ENCODE measurements around the gene ATP8A2. TPM values are rescaled to one million over a fixed set of nuclear protein-coding genes. Genes with fewer than 3 reads are reported as not detected.

Gene ATP8A2
- total RNA-seq, 2 experiments from 2014 or later: not detected

DNA sequence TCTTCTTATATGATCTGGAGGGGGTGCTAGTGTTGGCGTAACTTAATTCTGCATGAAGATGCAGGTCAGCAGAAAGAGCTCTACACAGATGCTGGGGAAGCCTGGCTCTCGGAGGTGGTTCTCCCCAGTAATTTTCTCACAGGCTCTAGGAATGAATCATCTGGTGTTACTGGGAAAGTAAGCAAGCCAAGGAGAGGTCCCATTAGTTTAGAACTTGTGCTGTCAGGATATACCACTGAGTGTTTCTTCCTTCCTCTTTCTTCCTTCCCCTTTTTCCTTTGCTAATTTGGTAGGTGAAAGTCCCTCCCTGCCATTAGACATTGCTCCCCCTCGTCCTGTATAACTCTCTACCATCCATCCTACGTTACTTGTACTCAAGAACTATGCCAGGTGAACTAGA, 68.3 kb downstream of the ATP8A2 start:
- no peaks in the 10 kb centered on the region for H4K20me1 ChIP-seq (ENCODE audit: insufficient read depth, low read length)
- TF ChIP-seq, protein P1, sequence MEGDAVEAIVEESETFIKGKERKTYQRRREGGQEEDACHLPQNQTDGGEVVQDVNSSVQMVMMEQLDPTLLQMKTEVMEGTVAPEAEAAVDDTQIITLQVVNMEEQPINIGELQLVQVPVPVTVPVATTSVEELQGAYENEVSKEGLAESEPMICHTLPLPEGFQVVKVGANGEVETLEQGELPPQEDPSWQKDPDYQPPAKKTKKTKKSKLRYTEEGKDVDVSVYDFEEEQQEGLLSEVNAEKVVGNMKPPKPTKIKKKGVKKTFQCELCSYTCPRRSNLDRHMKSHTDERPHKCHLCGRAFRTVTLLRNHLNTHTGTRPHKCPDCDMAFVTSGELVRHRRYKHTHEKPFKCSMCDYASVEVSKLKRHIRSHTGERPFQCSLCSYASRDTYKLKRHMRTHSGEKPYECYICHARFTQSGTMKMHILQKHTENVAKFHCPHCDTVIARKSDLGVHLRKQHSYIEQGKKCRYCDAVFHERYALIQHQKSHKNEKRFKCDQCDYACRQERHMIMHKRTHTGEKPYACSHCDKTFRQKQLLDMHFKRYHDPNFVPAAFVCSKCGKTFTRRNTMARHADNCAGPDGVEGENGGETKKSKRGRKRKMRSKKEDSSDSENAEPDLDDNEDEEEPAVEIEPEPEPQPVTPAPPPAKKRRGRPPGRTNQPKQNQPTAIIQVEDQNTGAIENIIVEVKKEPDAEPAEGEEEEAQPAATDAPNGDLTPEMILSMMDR (conservative IDR thresholded peaks at IDR 0.05; ENCODE audit: low read length): no peak
- TF ChIP-seq EZH2phosphoT487 (IDR thresholded peaks at IDR 0.05; ENCODE audit: borderline replicate concordance, low read depth, low read length): no peak
- no TSS peak for BruUV-seq (replicated peaks)
- H2AFZ ChIP-seq (ENCODE audit: low read length): no peak overlapping the region
- H3K4me1 ChIP-seq (ENCODE audit: insufficient read depth, low read length, poor library complexity, severe bottlenecking): no peaks in the 10 kb centered on the region
- intact Hi-C loops (cut with micrococcal nuclease; ENCODE audit: unreplicated experiment): no loop called here
- H3K36me3 ChIP-seq (ENCODE audit: insufficient read depth, low read length): no peaks in the 10 kb centered on the region
- ChIA-PET POLR2A (interaction anchor here (0.6 kb wide), 1 partner anchor 459 kb away, joined by 4 read pairs; no protein-coding TSS in a partner anchor), CTCF (ENCODE audit: unreplicated experiment) (no interaction called here)
- no peaks in the 10 kb centered on the region for H3K9me3 ChIP-seq (ENCODE audit: low read length)
- no peaks in the 10 kb centered on the region for H3K79me2 ChIP-seq (ENCODE audit: insufficient read depth, low read depth, low read length)
- no peak overlapping the region for H3K4me2 ChIP-seq (ENCODE audit: low read length)
- no peak overlapping the region for H3K4me3 ChIP-seq (ENCODE audit: low read depth, low read length, poor library complexity, severe bottlenecking)
- no peaks in the 10 kb centered on the region for H3K9me2 ChIP-seq (ENCODE audit: insufficient read depth, low read length)
- no peak overlapping the region for H3K27ac ChIP-seq (ENCODE audit: low read depth, low read length, poor library complexity, severe bottlenecking)
- no peak for DNase-seq (ENCODE audit: low spot score)

DNA sequence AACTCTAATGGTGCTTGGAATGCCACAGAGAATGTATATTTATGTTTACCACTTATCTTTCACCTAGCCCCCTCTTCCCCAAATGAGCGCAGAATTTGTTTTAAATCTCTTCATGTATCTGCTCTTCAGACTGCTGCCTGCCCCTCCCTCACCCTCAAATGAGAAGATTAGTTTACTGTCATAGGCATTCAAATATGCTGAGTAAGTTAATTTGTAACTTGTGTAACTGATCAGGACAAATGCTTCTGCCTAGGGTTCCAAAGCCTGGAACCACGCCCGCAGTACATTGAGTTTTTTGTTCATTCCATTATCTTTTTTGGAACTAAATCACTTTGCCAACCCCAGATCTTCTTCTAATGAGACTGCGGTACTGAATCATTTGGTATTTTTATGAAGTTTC, 74.5 kb downstream of the ATP8A2 start:
- no peaks in the 10 kb centered on the region for H3K9me2 ChIP-seq (ENCODE audit: insufficient read depth, low read length)
- H3K27ac ChIP-seq (ENCODE audit: low read depth, low read length, poor library complexity, severe bottlenecking): no peak overlapping the region
- H2AFZ ChIP-seq (ENCODE audit: low read length): no peak overlapping the region
- no peaks in the 10 kb centered on the region for H3K36me3 ChIP-seq (ENCODE audit: insufficient read depth, low read length)
- no TSS peak for BruUV-seq (replicated peaks)
- H3K4me3 ChIP-seq (ENCODE audit: low read depth, low read length, poor library complexity, severe bottlenecking): no peak overlapping the region
- H3K79me2 ChIP-seq (ENCODE audit: insufficient read depth, low read depth, low read length): no peaks in the 10 kb centered on the region
- no peak overlapping the region for H3K4me2 ChIP-seq (ENCODE audit: low read length)
- H3K9me3 ChIP-seq (ENCODE audit: low read length): no peaks in the 10 kb centered on the region
- H3K4me1 ChIP-seq (ENCODE audit: insufficient read depth, low read length, poor library complexity, severe bottlenecking): no peaks in the 10 kb centered on the region
- intact Hi-C loops (cut with micrococcal nuclease; ENCODE audit: unreplicated experiment): no loop called here
- ChIA-PET CTCF (ENCODE audit: unreplicated experiment) (no interaction called here), POLR2A (no interaction called here)
- TF ChIP-seq, protein P1 (conservative IDR thresholded peaks at IDR 0.05; ENCODE audit: low read length): no peak
- no peak for TF ChIP-seq EZH2phosphoT487 (IDR thresholded peaks at IDR 0.05; ENCODE audit: borderline replicate concordance, low read depth, low read length)
- no peaks in the 10 kb centered on the region for H4K20me1 ChIP-seq (ENCODE audit: insufficient read depth, low read length)
- DNase-seq (ENCODE audit: low spot score): no peak

DNA sequence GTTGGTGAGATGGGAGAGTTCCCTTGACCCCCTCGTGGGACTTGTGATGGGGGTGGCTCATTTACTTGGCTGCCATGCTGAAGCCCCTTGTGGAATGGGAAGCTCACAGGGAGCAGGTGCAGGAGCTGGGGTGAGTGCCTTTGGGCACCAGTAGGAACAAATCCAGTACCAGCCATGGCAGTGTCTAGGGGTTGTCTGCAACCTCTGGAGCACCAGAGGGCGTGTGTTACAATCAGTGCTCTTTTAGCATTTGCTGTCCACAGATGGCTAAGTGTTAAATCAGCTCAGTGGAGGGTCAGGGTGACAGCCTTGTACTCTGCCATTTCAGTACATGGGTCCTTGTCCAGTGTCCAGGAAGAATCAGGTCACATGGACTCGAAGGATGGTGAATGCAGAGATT, 75.6 kb downstream of the ATP8A2 start:
- Histone ChIP-seq H4K20me1 (ENCODE audit: insufficient read depth, low read length) (no peaks in the 10 kb centered on the region), H3K79me2 (ENCODE audit: insufficient read depth, low read depth, low read length) (no peaks in the 10 kb centered on the region), H3K4me2 (ENCODE audit: low read length) (no peak overlapping the region), H3K9me2 (ENCODE audit: insufficient read depth, low read length) (no peaks in the 10 kb centered on the region), H3K4me1 (ENCODE audit: insufficient read depth, low read length, poor library complexity, severe bottlenecking) (no peaks in the 10 kb centered on the region), H3K4me3 (ENCODE audit: low read depth, low read length, poor library complexity, severe bottlenecking) (no peak overlapping the region), H3K9me3 (ENCODE audit: low read length) (no peaks in the 10 kb centered on the region), H2AFZ (ENCODE audit: low read length) (no peak overlapping the region), H3K36me3 (ENCODE audit: insufficient read depth, low read length) (no peaks in the 10 kb centered on the region), H3K27ac (ENCODE audit: low read depth, low read length, poor library complexity, severe bottlenecking) (no peak overlapping the region)
- CTCF ChIA-PET (ENCODE audit: unreplicated experiment): no interaction called here
- intact Hi-C loops (cut with micrococcal nuclease; ENCODE audit: unreplicated experiment): no loop called here
- no peak for DNase-seq (ENCODE audit: low spot score)
- TF ChIP-seq EZH2phosphoT487 (IDR thresholded peaks at IDR 0.05; ENCODE audit: borderline replicate concordance, low read depth, low read length): no peak
- TF ChIP-seq, protein P1 (conservative IDR thresholded peaks at IDR 0.05; ENCODE audit: low read length): no peak
- POLR2A ChIA-PET: interaction anchor here (0.6 kb wide), 1 partner anchor 12 kb away, joined by 4 read pairs; no protein-coding TSS in a partner anchor
- no TSS peak for BruUV-seq (replicated peaks)

Data from OCI-LY7 (cell line).